GM18951 (cell line): ENCODE measurements around the gene LAMTOR3.

ENCODE experiments used
- POLR2A ChIP-seq: IDR thresholded peaks from 4 replicates; pipeline ENCODE4 v1.6.1; 2011; ENCODE audit warnings: mild to moderate bottlenecking; ENCODE audit not compliant: insufficient read length, insufficient read depth; ENCODE audit errors: extremely low read depth
- in situ Hi-C: fragments of 300-500 bp; cut with MboI; formaldehyde crosslinking; loops from one replicate; pipeline ENCODE4 v1.12.0; 2022; ENCODE audit warnings: low sequenced_read_pairs, mixed read lengths, inconsistent platforms; ENCODE audit not compliant: unreplicated experiment

Gene LAMTOR3

DNA sequence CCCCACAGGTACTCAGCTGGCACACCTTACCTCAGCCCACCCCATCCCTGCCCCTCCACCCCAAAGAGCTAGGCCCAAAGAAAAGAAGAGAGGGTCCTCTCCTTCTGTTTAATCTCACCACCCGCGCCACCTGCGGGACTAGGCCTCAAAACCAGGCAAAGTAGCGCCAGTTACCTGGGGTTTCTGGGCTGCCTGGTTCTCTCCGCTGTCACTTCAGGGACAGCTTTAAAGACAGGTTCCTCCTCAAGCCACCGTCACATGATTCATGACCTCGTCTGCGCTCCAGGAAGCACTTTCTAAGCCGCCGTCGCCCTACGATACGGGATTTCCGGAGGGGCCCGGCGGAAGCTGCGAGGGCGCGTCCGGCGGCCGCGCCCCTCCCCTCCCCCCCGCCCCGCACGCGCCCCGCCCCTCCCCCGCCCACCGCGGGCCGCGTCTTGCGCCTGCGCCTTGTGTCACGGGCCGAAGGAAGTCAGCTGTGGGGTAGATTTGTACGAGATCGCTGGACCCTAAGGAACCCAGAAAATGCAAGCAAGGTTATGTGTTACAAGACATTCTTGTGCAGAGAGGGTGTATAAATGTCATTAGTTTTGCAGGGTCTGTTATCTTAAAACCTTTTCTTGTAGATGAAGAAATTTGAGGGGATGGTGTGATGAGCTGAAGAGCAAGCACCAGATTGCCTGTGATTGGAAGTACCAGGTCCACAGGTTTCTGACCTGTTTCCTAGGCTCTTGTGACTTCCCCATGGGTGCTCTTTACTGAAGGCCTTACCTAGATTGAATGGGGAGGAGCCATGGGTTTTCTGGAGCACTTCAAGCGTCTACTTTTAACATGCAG is at the start of gene LAMTOR3:
LAMTOR3 (minus strand) TSS at position 267 of the 837 bp plus-strand sequence. CDS start 464 bp downstream, outside the sequence.
- peak; percentile 62 for TF ChIP-seq POLR2A
- in situ Hi-C loops: no loop called here

DNA sequence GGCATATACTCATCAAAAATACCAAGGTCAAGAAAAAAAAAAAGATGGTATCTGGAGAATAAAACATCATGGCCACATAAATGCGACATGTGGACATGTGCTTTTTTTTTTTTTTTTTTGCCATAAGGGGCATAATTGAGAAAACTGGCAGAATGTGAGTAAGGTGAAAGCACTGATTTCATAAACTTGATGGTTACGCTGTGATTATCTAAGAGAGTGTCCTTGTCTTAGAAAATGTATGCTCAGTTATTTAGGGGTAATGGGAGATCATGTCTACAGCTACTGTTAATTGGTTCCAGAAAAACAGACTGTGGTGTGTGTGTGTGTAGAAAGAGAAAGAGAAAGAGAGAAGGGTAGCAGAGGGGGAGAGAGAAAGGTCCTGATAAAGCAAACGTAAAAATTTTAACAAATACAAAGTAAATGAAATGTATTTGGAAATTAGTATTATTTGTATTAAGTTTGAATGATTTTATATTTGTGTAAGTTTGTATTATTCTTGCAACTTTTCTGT is 44.1 kb upstream of the LAMTOR3 start:
- TF ChIP-seq POLR2A: no peak
- in situ Hi-C loops: no loop called here

GRCh38 chr4:99934891-99935290 is 40.7 kb upstream of the LAMTOR3 start:
- no peak for TF ChIP-seq POLR2A
- in situ Hi-C loops: no loop called here

- no peak for TF ChIP-seq POLR2A
- in situ Hi-C loops: no loop called here
These were observed 33.3 kb upstream of the LAMTOR3 start for GRCh38 chr4:99927566-99927965.

- TF ChIP-seq POLR2A: no peak
These were observed 26.9 kb upstream of the LAMTOR3 start for GRCh38 chr4:99921174-99921573.

GRCh38 chr4:99918656-99919055 is 24.4 kb upstream of the LAMTOR3 start:
- in situ Hi-C loops: no loop called here

More at GRCh38 chr4:99921174-99921573, 26.9 kb upstream of the LAMTOR3 start:
- in situ Hi-C loops: no loop called here

GRCh38 chr4:99917575-99917974 is 23.3 kb upstream of the LAMTOR3 start:
- TF ChIP-seq POLR2A: no peak
- in situ Hi-C loops: no loop called here

More at GRCh38 chr4:99918656-99919055, 24.4 kb upstream of the LAMTOR3 start:
- no peak for TF ChIP-seq POLR2A

DNA sequence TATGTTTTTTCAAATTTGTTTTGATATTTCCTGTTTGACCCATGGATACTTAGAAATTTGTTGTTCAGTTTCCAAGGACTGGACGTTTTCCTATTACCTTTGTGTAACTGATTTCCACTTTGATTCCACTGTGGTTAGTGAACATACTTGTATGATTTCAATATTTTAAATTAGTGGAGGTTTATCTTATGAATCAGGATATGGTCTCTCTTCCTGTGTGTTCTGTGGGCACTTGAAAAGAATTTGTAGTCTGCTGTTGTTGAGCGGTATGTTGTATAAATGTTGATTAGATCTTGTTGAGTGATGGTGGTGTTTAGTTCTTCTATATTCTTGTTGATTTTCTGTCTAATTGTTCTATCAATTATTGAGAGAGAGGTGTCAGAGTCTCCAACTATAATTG is 21.2 kb upstream of the LAMTOR3 start:
- in situ Hi-C loops: no loop called here
- TF ChIP-seq POLR2A: no peak

DNA sequence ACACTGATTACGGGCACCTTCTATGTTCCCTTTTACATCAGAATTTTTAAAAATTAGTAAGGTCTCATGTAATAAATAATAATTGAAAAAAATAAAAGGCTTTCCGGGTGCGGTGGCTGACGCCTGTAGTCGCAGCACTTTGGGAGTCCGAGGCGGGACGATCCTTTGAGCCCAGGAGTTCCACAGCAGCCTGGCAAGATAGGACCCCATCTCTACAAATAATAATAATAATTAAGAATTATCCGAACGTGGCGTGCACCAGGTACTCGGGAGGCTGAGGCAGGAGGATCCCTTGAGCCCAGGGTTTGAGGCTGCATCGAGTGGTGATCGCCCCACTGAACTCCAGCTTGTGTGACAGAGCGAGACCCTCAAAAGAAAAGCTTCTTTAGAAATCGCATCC is 771 bp upstream of the LAMTOR3 start:
- in situ Hi-C loops: no loop called here
- TF ChIP-seq POLR2A: no peak

- in situ Hi-C loops: no loop called here
- no peak for TF ChIP-seq POLR2A
These were observed 427 bp downstream of the LAMTOR3 start for GRCh38 chr4:99893839-99894160.

DNA sequence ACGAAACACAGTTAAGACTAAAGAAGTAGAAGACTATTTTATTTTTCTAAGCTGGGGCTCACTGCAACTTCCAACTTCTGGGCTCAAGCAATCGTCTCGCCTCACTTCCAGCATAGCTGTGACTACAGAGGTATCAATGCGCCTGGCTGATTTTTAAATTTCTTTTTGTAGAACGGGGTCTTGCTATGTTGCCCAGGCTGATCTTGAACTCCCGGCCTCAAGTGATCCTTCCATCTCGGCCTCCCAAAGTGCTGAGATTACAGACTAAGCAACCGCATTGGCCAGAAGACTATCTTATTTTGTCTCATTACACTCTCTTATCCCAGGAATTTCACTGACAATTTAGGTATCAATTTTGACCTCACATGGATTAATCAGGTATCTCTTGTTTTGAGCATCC is 1.2 kb downstream of the LAMTOR3 start:
- no peak for TF ChIP-seq POLR2A
- in situ Hi-C loops: no loop called here

DNA sequence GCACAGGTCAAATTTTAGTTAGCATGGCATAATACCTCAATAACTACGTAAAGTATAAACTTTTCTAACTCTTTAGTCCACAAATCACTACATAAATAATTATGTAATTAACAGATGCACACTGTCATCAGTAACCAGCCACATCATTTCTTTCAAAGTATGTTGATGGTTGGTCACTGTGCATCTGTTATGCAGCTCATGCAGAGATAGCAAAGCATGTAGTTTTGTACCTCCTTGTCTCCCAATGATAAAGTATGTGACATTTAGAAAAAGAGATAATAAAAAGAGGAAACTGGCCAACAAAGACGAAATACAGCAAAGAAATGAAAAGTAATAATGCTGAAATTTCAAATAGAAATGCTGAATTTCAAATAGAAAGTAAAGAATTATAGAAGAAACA is 2.9 kb downstream of the LAMTOR3 start:
- TF ChIP-seq POLR2A: no peak
- in situ Hi-C loops: no loop called here

DNA sequence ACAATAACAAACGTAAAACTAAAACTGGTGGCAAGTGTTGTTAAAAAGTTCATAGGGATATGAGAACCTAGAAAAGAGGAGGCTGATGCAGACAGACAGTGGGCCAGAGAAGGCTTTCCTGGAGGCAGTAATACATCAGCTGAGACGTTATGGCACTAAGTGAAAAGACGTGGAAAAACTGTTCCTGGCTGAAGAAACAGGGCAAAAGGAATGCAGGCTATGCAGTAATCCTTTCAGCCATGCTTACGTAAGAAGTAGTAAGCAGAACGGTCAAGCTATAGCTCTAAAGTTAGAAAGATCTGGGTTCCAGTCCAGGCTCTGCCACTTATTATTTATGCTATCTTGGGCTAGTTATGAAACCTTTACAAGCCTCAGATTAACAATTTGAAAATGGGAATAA is 6.4 kb downstream of the LAMTOR3 start:
- TF ChIP-seq POLR2A: no peak
- in situ Hi-C loops: loop anchor here (5.0 kb wide), 1 partner anchor 326 kb away; the partner anchor contains the start of gene TRMT10A

- in situ Hi-C loops: loop anchor here (5.0 kb wide), 1 partner anchor 324 kb away; the partner anchor contains the start of gene TRMT10A
- TF ChIP-seq POLR2A: no peak
These were observed 8.1 kb downstream of the LAMTOR3 start for GRCh38 chr4:99886146-99886545.
